Astrocyte of the cerebellum (primary cell): Measurements from ENCODE around the gene RING1.

Experiments used
- DNase-seq: peaks from one replicate; pipeline ENCODE4 v3.0.0-alpha.2; 2011; ENCODE audit warnings: low read depth
- H3K4me3 ChIP-seq: 2 replicates; pipeline ENCODE4 v1.5.1; 2011; ENCODE audit warnings: mild to moderate bottlenecking, low read depth, low read length, moderate library complexity
- CTCF ChIP-seq: IDR thresholded peaks from 2 replicates; pipeline ENCODE4 v1.5.1; 2012; ENCODE audit warnings: low read length, low read depth, moderate library complexity, mild to moderate bottlenecking; ENCODE audit errors: missing control alignments
- in situ Hi-C: cut with HindIII; loops from 2 replicates; pipeline ENCODE4 v1.10.0; 2017; ENCODE audit warnings: low sequenced_read_pairs

The RING1 gene

DNA sequence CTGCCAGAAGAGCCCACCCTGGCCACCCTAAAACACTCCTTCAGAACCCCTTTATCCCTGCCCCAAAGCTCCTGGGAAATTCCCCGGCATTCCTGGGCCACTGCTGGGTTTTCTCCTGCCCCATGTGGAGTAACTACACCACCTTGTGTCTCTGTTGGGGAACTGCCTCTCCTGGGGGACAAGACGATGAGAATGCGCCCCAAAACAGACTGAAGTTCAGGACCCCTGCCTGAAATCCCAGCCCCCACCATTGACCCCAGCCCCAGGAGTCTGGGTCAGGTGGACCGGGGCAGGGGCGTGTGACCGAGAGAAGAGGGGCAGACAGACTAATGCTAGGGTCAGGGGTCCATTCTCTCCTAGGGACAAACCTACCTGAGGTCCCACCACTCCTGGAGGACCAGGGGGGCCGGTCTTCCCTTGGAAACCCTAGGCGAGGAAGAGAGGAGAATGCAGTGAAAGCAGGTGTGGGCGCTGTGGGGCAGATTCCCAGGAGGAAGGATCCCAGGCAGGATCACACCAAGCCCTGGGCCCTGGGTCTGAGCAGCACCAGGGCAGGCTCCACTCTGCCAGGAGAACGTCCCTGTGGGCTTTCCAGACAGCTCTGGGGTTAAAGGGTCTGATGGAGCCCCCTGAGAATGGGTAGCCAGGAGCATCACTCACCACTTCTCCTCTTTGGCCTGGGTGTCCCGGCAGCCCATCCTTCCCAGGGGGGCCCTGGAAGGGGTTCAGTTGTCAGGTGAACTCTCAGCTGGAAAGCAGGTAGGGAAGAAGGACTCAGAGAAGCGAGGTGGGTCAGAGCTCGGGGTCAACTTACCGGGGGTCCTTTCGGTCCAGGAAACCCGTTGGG lies 35.4 kb upstream of the RING1 start:
- peak; percentile 76 for TF ChIP-seq CTCF
- in situ Hi-C loops, result no loop called here
- H3K4me3 ChIP-seq, result no peak overlapping the region
- DNase-seq, result no peak

DNA sequence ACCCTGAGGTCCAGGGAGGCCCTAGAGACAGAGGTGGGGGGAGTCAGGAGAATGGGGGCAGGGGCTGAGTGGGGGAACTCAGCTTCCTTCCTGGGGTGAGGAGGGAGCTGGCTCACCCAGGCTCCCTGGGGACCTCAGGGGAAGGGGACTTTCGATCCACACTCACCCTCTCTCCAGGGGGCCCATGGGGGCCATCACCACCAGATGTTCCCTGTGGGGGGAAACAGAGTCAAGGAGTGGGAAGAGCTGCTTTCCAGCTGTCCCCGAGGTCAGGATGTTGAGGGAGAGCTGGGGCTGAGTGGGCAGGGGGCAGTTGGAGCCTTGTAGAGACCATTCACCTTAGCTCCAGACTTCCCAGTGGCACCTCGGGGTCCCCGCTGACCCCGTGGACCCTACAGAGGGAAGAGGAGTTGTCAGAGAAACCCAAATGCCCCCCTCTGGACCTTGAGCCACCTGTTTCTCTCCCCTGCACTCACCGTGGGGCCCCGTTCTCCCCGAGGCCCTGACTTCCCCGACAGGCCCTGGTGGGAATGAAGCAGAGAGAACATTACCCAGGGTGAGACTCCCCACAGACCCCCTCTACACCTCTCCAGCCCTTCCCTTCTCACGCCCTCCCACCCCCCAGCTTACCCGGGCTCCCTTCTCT lies 34.6 kb upstream of the RING1 start:
- in situ Hi-C loops, result no loop called here
- H3K4me3 ChIP-seq, result no peak overlapping the region
- DNase-seq, result no peak
- TF ChIP-seq CTCF, result no peak

DNA sequence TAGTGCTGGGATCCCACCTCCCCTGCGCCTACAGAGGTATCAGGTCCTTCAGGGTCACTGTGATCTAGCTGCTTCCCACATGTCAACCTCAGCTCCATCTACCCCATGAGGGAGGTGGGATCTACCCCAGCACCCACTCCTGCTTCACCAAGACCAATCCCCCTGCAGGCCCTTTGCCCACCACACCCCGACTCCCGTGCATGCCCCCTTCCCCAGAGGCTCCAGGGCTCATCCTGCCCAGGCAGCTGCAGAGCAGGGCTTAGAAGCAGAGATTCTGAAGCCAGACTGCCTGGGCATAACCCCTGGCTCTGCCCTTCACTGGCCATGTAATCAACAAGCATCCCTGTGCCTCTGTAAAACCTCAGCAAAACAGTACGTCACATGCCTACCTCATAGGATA lies 33.5 kb upstream of the RING1 start:
- H3K4me3 ChIP-seq, result no peak overlapping the region
- DNase-seq, result no peak
- no peak for TF ChIP-seq CTCF
- in situ Hi-C loops, result no loop called here

DNA sequence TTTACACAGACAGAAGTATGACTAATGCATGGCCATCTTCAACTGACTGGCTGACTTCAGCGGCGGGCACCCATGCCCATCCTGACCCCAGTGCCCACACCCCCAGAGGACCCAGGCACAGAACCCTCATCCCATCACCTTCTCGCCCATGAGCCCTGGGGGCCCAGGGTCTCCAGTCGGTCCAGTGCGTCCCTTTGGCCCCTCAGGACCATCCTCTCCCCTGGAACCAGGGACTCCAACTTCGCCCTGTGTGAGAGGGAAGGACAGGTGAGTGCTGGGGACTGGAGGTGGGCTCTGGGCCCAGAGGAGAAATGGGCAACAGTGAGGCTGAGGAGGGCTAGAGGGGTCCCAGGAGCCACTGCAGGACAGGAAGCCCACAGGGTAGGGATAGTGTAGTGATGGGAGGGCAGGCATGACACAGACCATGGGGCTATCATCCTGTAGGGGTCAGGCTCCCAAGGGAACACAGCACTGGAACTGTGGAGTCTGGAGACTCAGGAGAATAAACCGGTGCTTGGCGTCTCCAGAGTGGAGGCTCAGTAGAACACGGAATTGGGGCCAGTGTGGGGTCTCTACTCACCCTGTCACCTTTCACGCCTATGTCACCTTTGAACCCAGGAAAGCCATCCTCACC lies 32.7 kb upstream of the RING1 start:
- TF ChIP-seq CTCF, result no peak
- DNase-seq, result no peak
- in situ Hi-C loops, result no loop called here
- H3K4me3 ChIP-seq, result no peak overlapping the region

- H3K4me3 ChIP-seq, result no peak overlapping the region
- in situ Hi-C loops, result no loop called here
- no peak for TF ChIP-seq CTCF
- no peak for DNase-seq
Measured at GRCh38 chr6:33176906-33177305, 31.4 kb upstream of the RING1 start.

DNA sequence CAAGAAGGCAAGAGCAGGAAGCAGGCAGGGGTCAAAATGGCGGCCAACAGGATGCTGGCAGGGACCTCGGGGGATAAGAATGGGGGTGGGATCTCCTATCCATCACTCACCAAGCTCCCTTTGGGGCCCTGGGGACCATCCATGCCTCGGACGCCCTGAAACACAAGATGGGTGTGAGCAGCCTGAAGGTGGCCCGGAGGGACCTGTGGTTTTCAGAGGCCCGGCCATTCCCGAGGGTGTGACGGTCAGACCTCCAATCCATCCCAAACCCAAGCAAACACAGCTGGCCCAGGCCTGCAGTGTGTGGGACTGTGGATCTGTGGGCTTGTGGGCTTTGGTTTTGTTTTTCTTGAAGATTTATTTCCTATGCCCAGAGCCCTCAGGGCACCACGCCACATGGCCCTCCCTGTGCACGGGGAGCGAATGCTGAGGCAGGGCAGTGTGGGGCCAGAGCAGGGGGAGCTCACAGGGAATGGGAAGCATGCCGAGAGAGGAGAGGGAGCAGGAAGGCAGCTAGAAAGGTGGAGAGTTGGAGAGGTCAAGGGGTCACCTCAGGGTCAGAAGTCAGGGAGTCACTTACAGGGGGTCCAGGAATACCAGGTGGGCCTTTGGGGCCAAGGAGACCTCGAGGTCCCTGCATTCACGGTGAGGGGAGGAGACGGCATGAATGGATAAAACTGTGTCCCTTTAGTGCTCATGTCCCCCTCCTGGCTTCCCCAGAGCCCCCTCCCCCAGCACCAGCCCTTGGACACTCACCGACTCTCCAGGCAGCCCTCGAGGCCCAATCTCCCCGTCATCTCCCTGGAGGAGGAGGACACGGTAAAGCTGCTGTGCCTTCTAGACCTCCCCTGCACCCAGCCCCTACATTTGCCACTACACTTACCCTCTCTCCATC lies 30.5 kb upstream of the RING1 start:
- in situ Hi-C loops, result no loop called here
- no peak for TF ChIP-seq CTCF

More for the DNA sequence above, 30.5 kb upstream of the RING1 start:
- H3K4me3 ChIP-seq, result no peak overlapping the region
- DNase-seq, result no peak
